ENCODE data around the gene CCDC27. TPM values are rescaled to one million over a fixed set of nuclear protein-coding genes. Genes with fewer than 3 reads are reported as not detected.
A peak's percentile ranks its signal among the peaks of the same experiment; 100 is the strongest.

CCDC27 gene
- total and polyA plus RNA-seq, 2 of the 13 experiments (the other 11 are each of a cell fraction or from before 2014, with no cell fraction given), result not detected

- TF ChIP-seq RNF219 (CRISPR knock-in tag; IDR thresholded peaks at IDR 0.05) (no peak), NAIF1 (CRISPR knock-in tag; IDR thresholded peaks at IDR 0.05; ENCODE audit: borderline replicate concordance) (0 out of 2 replicates have a peak, but pooled peaks have one; percentile 35), NCOA1 (CRISPR knock-in tag; IDR thresholded peaks at IDR 0.05) (no peak), IRF9 (CRISPR knock-in tag; IDR thresholded peaks at IDR 0.05; ENCODE audit: borderline replicate concordance) (no peak; the same call in 1 of the 2 replicates), NFKB2 (CRISPR knock-in tag; IDR thresholded peaks at IDR 0.05; ENCODE audit: borderline replicate concordance) (peak; percentile 73; the same call in 1 of the 2 replicates), TRIM22 (IDR thresholded peaks at IDR 0.05) (no peak), SMYD3 (CRISPR knock-in tag; IDR thresholded peaks at IDR 0.05) (no peak), FOXP4 (CRISPR knock-in tag; IDR thresholded peaks at IDR 0.05) (no peak), ATF7-NPFF (CRISPR knock-in tag; IDR thresholded peaks at IDR 0.05; ENCODE audit: low read depth) (no peak), HNRNPH1 (optimal IDR thresholded peaks at IDR 0.05; ENCODE audit: low read depth, low read length) (no peak), USF2 (IDR thresholded peaks at IDR 0.05; ENCODE audit: low read depth, low read length) (no peak), USF2 (CRISPR knock-in tag; IDR thresholded peaks at IDR 0.05; ENCODE audit: borderline replicate concordance) (no peak), FOXM1 (CRISPR knock-in tag; IDR thresholded peaks at IDR 0.05) (no peak), KAT2B (IDR thresholded peaks at IDR 0.05; ENCODE audit: borderline replicate concordance, low read depth, low read length) (no peak), FOXP1 (IDR thresholded peaks at IDR 0.05) (no peak), FOXP1 (CRISPR knock-in tag; IDR thresholded peaks at IDR 0.05) (peak; percentile 43), BCL3 (CRISPR knock-in tag; IDR thresholded peaks at IDR 0.05) (no peak; the same call in 1 of the 2 replicates), ZBTB3 (CRISPR knock-in tag; IDR thresholded peaks at IDR 0.05; ENCODE audit: borderline replicate concordance, low read depth) (no peak), U2AF1 (optimal IDR thresholded peaks at IDR 0.05; ENCODE audit: low read depth, low read length) (peak; percentile 98)
Observed at GRCh38 chr1:3796215-3797061, 44.2 kb downstream of the CCDC27 start, which contains the start of gene LRRC47 (continued).
